ENCODE results near the gene ITGB1BP1.
A peak's percentile ranks its signal among the peaks of the same experiment; 100 is the strongest.

Gene ITGB1BP1

GRCh38 chr2:9423100-9423921, at the start of gene ITGB1BP1, which contains the start of gene CPSF3:
Gene ITGB1BP1 (minus strand): TSS chr2:9423528. CDS start chr2:9418697, 4,831 bp downstream.
Gene CPSF3 (plus strand): TSS chr2:9423654. CDS start chr2:9423774, 120 bp downstream.
- peak; percentile 98 for DNase-seq

- DNase-seq = no peak
Observed at GRCh38 chr2:9472511-9472910, 49.2 kb upstream of the ITGB1BP1 start.

DNA sequence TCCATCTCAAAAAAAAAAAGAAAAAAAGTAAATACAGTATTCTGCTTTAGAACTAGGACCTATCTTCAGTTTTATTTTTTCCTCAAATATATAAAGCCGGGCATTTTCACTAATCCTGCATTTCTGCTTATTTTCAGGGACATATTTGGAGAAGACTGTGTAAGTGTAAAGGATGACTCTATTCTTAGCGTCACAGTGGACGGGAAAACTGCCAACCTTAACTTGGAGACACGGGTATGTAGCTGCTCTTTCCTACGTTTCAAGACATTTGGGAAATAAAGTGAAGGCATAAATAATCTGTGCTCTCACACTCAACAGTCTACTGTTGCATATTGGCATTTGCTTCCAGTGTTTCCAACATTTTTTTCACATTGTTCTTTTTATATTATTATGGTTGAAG, 47.9 kb upstream of the ITGB1BP1 start:
- no peak for DNase-seq

GRCh38 chr2:9467687-9468086, 44.4 kb upstream of the ITGB1BP1 start:
- no peak for DNase-seq

- no peak for DNase-seq
Observed at GRCh38 chr2:9466147-9466683, 42.9 kb upstream of the ITGB1BP1 start.

- DNase-seq = no peak
Observed at GRCh38 chr2:9465170-9465569, 41.8 kb upstream of the ITGB1BP1 start.

DNA sequence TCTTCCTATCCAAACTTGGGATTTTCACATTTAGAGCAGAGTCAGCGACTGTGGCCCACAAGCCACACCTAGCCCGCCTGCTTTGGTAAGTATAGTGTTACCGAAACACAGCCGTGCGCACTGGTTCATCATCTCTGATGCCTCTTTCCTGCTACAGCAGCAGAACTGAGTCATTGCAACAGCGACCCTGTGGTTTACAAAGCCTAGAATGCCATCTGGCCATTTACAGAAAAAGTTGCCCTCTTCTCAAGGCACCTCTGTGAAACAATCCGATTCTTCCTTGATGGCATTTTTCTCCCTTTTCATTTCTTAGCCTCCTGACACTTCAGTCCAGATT, 40.3 kb upstream of the ITGB1BP1 start:
- no peak for DNase-seq

DNA sequence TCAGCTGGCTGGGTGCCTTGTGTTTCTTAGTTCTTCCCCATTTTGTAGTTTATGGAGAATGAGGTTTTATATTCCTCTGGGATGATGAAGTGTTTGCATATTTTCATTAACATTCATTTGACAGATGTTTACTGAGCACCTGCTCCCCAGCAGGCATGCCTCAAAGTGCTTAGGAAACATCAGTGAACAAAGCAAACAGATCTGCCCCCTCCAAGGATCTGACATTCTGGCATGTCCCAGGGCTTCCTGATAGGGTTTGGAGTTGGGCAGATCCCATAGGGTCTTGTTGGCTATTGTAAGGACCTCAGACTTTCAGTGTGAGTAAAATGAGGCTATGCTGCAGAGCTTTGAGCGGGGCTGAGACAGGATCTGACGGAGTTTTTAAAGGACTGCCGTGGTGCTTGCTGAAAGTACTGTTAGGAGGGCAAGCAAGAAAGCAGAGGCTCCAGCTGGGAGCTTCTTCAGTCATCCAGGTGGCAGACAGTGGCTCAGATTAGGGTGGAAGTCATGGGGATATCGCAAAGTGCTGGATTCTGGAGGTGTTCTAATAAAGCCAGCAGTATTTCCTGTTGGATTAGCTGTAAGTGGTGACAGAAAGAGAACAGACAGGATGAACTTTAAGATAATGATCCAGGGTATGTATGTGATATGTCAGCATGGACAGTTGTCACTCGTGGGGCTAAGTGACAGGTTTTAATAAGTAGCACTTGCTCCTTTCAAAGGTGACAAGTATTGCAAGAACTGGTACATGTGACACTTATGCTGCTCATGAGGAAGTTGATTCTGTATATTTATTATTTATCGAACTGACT, 39.8 kb upstream of the ITGB1BP1 start:
- DNase-seq = no peak

- DNase-seq = no peak
Observed at GRCh38 chr2:9462313-9462712, 39.0 kb upstream of the ITGB1BP1 start.

- DNase-seq = no peak
Observed at GRCh38 chr2:9461079-9461478, 37.8 kb upstream of the ITGB1BP1 start.

DNA sequence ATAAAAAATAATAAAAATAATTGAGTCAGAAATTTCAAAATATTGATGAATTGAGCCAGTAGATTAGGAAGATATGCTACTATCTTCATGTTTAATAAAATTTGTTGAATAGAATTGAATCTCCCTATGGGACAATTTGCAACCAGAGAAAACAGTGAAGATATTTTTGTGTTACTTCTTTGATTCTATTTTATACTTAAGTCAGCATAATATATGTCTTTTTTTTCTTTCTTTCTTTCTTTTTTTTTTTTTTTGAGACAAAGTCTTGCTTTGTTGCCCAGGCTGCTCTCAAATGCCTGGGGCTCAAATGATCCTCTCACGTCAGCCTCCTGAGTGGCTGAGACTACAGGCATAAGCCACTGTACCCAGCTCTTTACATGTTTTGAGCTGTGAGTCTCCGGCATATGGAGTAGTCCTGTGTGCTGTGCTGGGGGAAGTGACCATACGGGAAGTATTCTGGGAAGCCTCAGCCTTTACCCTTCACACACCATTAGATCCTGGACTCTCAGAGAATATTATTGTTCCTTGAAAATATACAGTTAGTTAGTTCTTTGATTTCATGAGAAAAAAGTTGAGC, 37.2 kb upstream of the ITGB1BP1 start:
- DNase-seq = no peak

DNA sequence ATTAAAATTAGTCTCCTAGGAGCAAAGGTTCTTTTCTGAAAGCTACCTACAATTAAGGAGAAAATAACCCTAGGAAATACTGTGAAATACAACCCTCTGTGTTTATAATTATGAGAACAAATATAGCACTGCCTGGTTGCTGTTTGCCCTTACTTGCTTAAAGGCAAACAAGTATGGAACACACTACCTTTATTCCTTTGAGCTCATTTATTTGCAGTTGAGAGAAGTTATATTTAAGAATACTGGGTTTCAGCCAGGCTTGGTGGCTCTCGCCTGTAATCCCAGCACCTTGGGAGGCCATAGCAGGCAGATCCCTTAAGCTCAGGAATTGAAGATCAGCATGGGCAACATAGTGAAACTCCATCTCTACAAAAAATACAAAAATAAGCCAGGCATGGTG, 27.9 kb upstream of the ITGB1BP1 start:
- no peak for DNase-seq

DNA sequence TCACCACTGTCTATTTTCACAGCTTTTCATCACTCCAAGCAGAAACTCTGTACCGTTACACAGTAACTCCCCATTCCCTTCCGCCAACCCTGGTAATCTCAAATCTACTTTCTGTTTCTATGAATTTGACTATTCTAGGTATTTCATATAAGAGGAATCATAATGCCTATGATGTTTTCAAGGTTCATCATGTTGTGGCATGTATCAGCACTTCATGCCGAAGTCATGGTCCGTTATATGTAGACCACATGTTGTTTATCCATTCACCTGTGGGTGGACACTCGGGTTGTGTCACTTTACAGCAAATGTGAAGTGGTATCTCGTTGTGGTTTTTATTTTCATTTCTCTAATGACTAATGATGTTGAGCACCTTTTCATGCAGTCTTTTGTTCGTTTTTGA, 21.8 kb upstream of the ITGB1BP1 start:
- DNase-seq = no peak

DNA sequence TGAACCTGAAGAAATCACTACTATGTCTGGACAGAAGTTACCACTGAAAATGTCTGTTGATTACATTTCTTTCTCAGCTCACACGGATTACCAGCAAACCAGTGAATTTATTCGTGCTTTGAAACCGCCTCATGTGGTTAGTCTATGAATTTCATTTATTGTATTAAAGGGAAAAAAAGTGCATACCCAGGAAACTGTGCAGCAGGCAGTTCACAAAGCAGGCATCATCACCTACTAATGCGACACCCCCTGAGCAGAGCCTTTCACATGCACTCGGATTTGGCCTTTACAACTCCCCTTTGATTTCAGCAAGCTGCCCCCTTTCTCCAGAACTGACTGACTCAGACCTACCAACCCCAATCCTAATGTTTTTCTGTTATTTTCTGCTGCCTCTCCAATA, 20.2 kb upstream of the ITGB1BP1 start:
- no peak for DNase-seq

- no peak for DNase-seq
Observed at GRCh38 chr2:9441556-9441955, 18.2 kb upstream of the ITGB1BP1 start.

DNA sequence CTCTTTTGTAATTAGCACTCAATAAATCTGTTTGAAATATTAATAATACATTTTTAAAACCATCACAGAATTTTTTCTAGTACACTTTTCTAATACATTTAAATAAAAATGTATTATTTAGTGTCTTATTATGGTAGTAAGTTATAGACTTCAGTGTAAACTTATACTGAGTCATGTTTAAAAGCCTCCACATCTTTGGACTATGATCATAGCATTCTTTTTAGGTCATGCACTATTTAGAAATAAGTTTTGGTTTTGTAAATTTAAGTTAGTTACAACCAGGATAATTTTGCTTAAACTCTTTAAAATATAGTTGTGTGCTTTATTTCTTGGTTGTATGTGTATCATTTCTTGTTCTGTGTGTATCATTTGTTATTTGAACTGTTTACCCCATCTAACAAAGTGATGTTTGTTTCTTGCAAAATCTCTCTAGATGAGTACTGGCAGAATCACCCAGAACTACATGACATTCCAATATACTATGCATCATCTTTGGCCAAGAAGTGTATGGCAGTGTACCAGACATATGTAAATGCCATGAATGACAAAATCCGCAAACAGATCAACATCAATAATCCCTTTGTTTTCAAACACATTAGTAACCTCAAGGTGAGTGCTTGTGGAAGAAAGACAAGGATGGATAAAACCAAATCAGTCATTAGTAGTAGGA, 16.9 kb upstream of the ITGB1BP1 start:
- no peak for DNase-seq

GRCh38 chr2:9439536-9439935, 16.2 kb upstream of the ITGB1BP1 start:
- no peak for DNase-seq

GRCh38 chr2:9434489-9434888, 11.2 kb upstream of the ITGB1BP1 start:
- no peak for DNase-seq

DNA sequence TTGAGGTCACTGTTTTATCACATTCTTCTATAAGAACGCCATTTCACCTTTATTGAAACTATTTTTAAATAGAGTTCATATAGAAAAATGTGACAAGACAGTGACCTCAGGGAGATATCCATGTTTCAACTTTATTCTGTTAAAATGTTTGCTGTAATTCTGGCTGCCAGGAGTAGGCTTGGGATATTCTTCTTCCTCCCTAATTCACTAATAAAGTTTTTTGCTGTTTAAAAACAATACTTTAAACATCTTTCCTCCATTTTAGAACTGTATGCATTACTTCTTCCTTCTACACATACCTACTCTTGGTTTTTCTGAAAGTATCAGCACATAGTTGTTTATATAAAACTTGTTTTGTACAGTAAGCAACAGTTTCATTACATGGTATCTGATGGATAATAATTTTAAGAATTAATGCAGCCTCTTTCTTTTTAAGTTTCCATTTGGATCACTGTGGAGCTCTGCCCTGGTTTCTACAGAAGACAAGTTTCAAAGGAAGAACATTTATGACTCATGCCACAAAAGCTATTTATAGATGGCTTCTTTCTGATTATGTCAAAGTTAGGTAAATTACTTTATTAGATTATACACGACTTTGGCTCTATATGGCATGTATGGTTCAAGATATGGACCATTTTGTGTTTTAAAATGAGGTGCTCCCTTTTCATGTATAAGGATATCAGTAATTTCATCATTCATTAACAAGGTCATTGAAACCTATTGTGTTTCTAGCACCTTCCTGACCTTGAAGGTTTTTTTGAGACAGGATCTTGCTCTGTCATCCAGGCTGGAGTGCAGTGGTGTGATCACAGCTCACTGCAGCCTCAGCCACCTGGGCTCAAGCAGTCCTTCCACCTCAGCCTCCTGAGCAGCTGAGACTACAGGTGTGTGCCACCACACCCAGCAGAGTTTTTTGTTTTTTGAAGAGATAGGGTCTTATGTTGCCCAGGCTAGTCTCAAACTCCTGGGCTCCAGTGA, 7.3 kb upstream of the ITGB1BP1 start:
- DNase-seq = no peak

DNA sequence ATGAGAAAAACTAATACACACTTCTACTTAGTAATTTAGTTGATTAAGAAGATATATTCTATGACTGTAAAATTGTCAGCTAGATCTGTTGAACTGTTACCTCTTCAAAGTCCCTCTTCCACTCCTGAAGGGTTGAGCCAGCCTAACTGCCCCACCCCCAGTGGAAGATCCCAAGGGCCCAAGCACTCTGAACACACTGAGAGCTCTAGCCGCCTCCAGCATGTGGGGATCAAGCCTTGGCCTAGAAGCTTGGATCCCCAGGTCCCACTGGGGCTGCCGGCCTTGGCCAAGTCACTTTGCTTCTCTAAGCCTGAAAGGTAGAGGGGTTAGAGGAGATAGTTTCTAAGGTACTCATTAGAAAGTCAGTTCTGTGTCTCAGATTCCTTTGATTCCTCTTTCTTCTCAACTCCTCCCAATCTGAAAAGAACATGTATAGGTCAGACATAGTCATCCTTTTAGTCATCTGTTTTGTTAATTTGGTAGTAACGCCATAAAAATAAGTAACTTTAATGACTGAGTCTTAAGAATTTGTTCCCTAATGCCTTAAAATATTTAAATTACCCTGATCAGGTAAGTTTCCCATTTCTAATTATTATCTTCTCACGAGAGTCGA, 5.7 kb upstream of the ITGB1BP1 start:
- no peak for DNase-seq

GRCh38 chr2:9424447-9425164, 1.3 kb upstream of the ITGB1BP1 start:
- DNase-seq = no peak

All from activated CD8-positive, alpha-beta memory T cell treated with anti-CD3 and anti-CD28 coated beads, Interleukin-2, amount 50 U/mL, for 4 hours (primary cell).